ENCODE results near the gene SH3GL1.

The SH3GL1 gene

DNA sequence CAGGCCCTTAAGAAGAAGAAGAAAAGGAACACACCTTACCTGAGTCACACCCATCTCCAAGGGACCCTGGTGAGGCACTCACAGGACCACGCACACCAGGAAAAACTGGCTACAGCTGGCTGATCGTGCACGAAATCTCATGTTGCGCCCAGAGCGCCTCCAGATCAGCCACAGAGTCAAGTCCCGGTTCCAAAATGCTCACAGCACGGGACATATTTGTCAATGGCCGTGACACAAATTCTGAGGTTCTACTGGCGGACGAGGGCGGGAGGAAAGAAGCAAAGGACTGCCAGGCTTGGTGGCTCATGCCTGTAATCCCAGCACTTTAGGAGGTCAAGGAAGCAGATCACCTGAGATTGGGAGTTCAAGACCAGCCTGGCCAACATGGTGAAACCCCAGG, 21.5 kb downstream of the SH3GL1 start:
- no peak for TF ChIP-seq CTCF (IDR thresholded peaks at IDR 0.05; ENCODE audit: insufficient read depth, missing control alignments)
- DNase-seq (ENCODE audit: insufficient read length, low spot score): no peak
- FAIRE-seq: no peak

DNA sequence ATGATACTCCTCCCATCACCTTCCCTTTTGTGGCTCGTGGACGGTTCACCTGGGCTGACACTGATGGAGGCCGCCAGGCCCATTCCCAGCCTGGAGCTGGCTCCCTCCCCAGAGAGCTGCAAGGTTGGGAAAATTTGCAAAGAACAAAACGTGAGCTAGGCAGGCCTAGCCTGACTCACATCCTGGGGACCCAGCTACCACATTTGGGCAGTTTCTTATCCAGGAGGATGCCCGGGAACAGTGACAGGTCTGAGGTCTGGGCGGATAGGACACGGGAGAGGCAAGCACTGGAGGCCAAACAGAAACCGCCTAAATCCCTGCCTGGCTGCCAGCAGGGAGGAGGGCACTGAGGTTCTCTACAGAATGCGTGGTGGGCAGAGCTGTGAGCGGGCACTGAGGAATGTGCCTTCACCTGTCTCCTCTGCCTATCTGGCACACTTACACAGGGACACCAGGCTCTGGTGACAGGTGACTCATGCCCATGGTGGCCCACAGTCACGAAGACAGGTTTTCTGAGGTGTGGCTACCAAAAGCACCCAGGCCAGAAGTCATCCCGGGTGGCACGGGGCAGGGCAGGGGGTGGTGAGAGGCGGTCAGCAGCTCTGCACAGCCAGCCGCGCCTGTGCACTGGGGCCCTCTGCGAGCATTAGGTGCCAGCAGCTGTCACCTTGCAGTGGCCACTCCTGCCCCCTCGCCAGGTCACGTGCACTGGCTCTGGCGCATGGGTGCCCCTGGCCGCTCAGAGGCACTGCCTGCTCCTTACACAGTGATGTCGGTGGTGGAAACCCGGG, 23.2 kb downstream of the SH3GL1 start:
- FAIRE-seq: no peak
- no peak for TF ChIP-seq CTCF (IDR thresholded peaks at IDR 0.05; ENCODE audit: insufficient read depth, missing control alignments)
- no peak for DNase-seq (ENCODE audit: insufficient read length, low spot score)

DNA sequence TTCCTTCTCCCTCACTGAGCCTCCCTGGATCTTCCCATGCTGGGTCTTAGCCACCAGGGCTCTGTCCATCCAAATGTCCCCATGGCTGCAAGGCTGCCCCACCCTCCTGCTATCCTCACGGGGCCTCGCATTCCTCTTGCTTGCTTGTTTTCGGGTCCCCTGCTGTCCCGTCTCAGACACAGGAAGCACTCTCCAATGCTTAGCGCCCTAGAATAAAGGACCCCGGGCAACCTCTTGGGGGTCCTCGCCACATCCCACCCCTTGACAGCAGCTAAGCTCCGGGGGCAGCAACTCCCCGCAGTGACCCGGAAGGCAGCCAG, 23.7 kb downstream of the SH3GL1 start:
- TF ChIP-seq CTCF (IDR thresholded peaks at IDR 0.05; ENCODE audit: insufficient read depth, missing control alignments): no peak
- no peak for FAIRE-seq

GRCh38 chr19:4376028-4376670, 24.2 kb downstream of the SH3GL1 start:
- TF ChIP-seq CTCF (IDR thresholded peaks at IDR 0.05; ENCODE audit: insufficient read depth, missing control alignments): no peak
- no peak for FAIRE-seq
- no peak for DNase-seq (ENCODE audit: insufficient read length, low spot score)

More for the DNA sequence above, 23.7 kb downstream of the SH3GL1 start:
- no peak for DNase-seq (ENCODE audit: insufficient read length, low spot score)

DNA sequence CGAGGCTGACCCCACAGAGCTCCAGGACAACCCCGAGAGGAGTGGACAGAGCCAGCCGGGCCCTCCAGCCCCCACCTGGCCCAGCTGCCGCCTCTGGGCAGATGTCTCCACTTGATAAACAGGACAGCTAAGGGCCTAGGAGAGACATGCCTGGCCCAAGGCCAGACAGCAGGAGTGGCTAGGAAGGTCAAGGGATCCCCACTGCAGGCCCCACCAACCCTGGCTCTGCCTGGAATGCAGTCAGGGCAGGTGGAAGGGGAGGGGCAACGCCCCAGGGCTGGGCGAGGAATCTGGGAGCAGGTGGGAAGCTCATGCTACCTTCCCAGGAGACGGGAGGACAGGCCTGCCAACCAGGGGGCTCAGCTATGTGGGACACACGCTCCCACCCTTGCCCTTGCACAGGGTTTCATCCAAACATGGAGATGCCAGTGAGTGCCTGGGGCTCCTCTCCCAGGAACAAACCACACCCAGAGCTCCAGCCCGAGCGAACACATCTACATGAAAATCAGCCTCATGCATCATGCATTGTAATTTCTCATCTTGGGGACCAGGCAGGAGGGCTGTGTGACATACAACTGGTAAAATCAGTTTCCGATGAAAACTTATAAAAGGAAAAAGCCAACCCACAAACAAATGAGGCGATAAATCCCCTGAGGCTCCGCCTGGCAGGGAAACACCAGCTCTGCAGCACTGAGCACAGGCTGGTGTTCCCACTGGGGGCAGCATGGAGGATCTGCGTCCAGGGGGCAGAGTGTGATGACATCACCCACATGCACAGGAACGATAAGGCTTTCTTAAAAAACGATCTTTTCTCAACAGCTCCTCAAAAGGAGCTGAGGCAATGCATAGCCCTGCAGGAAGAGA, 25.0 kb downstream of the SH3GL1 start:
- DNase-seq (ENCODE audit: insufficient read length, low spot score): no peak
- no peak for FAIRE-seq
- no peak for TF ChIP-seq CTCF (IDR thresholded peaks at IDR 0.05; ENCODE audit: insufficient read depth, missing control alignments)

- no peak for FAIRE-seq
- no peak for DNase-seq (ENCODE audit: insufficient read length, low spot score)
- no peak for TF ChIP-seq CTCF (IDR thresholded peaks at IDR 0.05; ENCODE audit: insufficient read depth, missing control alignments)
These were observed 25.7 kb downstream of the SH3GL1 start for GRCh38 chr19:4374498-4375163.

All from D721Med (cell line).